HG03432 (cell line): ENCODE results near the gene KCNN1.
"Not testable (repeated sequence)": the region's sequence is repeated elsewhere in the genome, so short reads cannot be mapped to it uniquely, and the experiment has no call there.

Source experiments
- ATAC-seq: cut with Tn5 transposase; IDR thresholded peaks from one replicate; pipeline ENCODE4 v1.9.1; 2021; ENCODE audit warnings: mild to moderate bottlenecking, moderate library complexity; ENCODE audit not compliant: unreplicated experiment

Gene KCNN1

GRCh38 chr19:18021121-18021755 lies 54.3 kb downstream of the KCNN1 start:
- ATAC-seq, result no peak

GRCh38 chr19:18023622-18024251 lies 56.8 kb downstream of the KCNN1 start:
- no peak for ATAC-seq

GRCh38 chr19:18027151-18027550 lies 60.2 kb downstream of the KCNN1 start:
- ATAC-seq, result no peak

- no peak for ATAC-seq
These were observed 62.9 kb downstream of the KCNN1 start for GRCh38 chr19:18029617-18030338.

- ATAC-seq, result not testable (repeated sequence)
These were observed 64.5 kb downstream of the KCNN1 start for GRCh38 chr19:18031401-18031800.

GRCh38 chr19:18032102-18032501 lies 65.2 kb downstream of the KCNN1 start:
- ATAC-seq, result not testable (repeated sequence)

GRCh38 chr19:18041054-18041453 lies 74.1 kb downstream of the KCNN1 start:
- no peak for ATAC-seq

GRCh38 chr19:18043676-18044075 lies 76.8 kb downstream of the KCNN1 start:
- ATAC-seq, result no peak

- ATAC-seq, result peak; percentile 91
These were observed 78.0 kb downstream of the KCNN1 start for GRCh38 chr19:18044825-18045304.

GRCh38 chr19:18045307-18046050 lies 78.6 kb downstream of the KCNN1 start:
- ATAC-seq, result peak; percentile 17

- ATAC-seq, result no peak
These were observed 79.3 kb downstream of the KCNN1 start for GRCh38 chr19:18046059-18046718.

GRCh38 chr19:18049385-18049784 lies 82.5 kb downstream of the KCNN1 start:
- ATAC-seq, result no peak
